ENCODE measurements around the gene CD2.
"Not testable (repeated sequence)": the region's sequence is repeated elsewhere in the genome, so short reads cannot be mapped to it uniquely, and the experiment has no call there.

DNA sequence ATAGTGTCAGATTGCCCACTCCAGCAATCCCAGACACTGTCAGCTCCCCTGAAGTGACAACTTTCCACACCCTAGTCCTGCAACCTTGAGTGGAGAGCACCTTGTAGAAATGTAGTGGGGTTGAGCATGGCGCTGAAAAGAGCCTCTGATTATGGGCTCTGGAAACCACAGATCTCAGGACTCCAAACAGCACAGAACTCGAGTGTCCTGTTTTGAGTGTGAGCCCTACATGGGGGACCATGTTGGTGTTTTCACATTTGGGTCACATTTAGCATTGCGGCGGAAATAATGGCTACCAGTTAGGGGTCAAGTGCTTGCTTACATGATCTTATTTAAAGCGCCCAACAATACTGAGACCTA is 4.2 kb downstream of the CD2 start:
- TF ChIP-seq, protein P1, sequence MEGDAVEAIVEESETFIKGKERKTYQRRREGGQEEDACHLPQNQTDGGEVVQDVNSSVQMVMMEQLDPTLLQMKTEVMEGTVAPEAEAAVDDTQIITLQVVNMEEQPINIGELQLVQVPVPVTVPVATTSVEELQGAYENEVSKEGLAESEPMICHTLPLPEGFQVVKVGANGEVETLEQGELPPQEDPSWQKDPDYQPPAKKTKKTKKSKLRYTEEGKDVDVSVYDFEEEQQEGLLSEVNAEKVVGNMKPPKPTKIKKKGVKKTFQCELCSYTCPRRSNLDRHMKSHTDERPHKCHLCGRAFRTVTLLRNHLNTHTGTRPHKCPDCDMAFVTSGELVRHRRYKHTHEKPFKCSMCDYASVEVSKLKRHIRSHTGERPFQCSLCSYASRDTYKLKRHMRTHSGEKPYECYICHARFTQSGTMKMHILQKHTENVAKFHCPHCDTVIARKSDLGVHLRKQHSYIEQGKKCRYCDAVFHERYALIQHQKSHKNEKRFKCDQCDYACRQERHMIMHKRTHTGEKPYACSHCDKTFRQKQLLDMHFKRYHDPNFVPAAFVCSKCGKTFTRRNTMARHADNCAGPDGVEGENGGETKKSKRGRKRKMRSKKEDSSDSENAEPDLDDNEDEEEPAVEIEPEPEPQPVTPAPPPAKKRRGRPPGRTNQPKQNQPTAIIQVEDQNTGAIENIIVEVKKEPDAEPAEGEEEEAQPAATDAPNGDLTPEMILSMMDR (IDR thresholded peaks at IDR 0.05), result not testable (repeated sequence)
- not testable (repeated sequence) for TF ChIP-seq EZH2 (IDR thresholded peaks at IDR 0.05)
